ENCODE results near the gene R3HDM4.

The R3HDM4 gene

GRCh38 chr19:929891-930258, 16.9 kb upstream of the R3HDM4 start:
- DNase-seq = no peak

GRCh38 chr19:929203-929890, 16.3 kb upstream of the R3HDM4 start:
- DNase-seq = no peak

DNA sequence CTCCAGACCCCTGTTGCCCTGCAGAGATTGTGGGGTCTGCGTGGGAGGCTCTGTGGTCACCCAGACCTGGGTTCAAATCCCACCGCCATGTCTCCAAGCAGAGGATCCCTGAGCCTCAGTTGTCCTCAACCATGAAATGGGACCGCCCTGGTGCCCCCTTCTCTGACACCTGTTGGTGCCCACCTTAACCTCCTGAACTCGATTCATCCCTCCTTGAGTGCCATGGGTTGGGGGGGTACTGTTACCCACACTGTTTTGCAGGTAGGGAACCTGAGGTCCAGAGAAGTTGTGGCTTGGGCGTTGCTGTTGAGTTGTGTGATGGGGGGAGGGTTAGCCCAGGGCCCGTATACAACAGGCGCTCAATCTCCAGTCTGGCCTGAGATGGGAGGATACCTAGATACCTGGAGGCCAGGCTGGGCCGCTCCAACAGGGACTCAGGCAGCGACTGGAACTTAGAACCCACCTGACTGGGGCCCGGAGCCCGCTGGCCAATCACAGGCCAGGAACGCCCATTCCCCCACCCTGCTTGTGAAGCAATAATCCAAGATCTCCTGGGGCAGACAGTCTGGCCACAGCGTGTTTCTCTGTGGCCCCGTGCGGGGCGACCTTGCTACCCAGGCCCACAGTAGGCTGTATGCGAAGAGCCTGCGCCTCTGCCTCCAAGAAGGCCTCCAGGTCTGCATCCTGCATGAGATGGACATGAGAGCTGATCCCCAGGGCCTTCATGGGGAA, 15.6 kb upstream of the R3HDM4 start:
- DNase-seq = no peak

GRCh38 chr19:927780-928401, 14.9 kb upstream of the R3HDM4 start:
- DNase-seq = no peak

- no peak for DNase-seq
These were observed 14.3 kb upstream of the R3HDM4 start for GRCh38 chr19:927351-927779.

- DNase-seq = no peak
These were observed 13.8 kb upstream of the R3HDM4 start for GRCh38 chr19:926589-927350.

GRCh38 chr19:926323-926588, 13.2 kb upstream of the R3HDM4 start:
- DNase-seq = no peak

DNA sequence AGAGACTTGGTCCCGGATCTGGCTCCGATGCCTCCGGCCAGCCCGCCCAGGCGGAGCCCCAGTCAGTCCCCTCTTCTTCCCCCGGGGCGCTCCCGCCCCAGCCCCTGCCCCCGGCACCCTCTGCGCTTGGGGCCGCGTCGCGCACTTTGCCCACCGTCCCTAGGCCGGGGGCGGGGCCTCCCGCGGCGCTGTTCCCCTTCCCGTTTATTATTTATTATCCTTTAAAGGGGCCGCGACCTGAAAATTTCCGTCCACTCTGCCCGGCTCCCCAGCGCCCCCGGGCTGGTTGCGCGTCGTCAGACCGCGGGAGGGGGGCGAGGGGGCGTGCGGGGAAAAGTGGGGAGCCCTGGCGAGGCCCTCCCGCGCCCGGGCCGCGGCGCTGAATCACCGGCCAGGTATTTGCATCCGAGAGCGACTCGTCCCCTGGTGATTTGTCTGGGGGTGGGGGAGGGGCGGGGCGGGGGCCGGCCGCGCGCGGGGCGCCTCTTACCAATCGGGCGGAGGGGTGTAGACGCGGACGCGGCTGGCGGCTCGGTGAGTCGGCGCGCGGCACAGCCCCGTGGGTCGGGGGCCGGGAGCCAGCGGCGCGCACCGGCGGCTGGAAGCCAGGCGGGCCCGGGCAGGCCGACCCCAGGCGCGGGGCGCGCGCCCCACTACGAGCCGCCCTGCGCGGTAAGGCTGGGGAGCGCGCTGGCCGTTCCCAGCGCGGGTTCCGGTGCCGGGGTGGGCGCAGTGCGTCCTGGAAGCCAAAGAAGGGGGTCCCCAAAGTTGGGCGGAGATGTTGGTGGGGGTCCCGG, 12.7 kb upstream of the R3HDM4 start, which contains the start of gene ARID3A:
TSS of gene ARID3A (plus strand) at position 510 of the 797 bp plus-strand sequence. CDS start 3,494 bp downstream, outside the sequence.
- DNase-seq = peak; percentile 64

DNA sequence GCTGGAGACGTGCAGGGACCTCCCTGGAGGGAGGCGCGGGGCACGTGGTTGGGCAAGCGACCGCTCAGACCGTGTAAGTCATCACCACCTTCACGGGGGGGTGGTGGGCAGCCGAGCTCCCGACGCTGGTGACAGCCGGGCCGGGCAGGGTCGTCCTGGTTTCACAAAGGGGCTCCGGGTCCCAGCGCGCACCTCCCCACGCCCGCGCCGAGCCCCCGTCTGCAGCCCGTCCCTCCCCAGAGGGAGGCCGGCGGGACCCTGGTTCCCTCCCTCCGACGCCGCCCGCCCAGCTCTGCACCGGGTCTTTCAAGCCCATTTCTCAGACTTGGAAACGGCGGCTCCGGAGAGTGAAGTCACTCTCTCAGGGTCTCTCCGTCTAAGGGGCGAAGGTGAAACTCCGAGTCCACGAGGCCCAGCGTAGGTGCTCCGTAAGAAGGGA, 12.1 kb upstream of the R3HDM4 start:
- no peak for DNase-seq

DNA sequence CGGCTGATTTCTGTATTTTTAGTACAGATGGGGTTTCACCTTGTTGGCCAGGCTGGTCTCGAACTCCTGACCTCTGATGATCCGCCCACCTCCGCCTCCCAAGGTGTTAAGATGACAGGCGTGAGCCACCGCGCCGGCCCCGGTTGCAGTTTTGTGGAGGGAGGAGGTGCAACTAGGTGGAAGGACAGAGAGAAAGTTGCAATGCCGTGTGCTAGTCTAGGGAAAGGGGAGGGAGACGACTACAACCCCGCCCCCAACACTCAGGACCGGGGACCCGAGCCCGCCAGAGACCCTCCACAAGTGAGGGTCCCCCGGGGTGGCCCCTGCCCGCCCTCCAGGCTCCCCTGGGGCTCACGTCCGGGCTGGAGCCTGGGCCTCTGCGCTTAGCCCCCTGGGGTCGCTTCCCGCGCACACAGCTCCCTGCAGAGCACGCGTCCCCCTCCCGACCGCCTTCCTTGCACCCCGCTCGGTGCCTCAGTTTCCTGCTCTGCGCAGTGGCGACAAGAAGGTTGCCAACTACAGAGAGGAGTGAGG, 11.6 kb upstream of the R3HDM4 start:
- no peak for DNase-seq

- no peak for DNase-seq
These were observed 7.2 kb upstream of the R3HDM4 start for GRCh38 chr19:920051-920864.

DNA sequence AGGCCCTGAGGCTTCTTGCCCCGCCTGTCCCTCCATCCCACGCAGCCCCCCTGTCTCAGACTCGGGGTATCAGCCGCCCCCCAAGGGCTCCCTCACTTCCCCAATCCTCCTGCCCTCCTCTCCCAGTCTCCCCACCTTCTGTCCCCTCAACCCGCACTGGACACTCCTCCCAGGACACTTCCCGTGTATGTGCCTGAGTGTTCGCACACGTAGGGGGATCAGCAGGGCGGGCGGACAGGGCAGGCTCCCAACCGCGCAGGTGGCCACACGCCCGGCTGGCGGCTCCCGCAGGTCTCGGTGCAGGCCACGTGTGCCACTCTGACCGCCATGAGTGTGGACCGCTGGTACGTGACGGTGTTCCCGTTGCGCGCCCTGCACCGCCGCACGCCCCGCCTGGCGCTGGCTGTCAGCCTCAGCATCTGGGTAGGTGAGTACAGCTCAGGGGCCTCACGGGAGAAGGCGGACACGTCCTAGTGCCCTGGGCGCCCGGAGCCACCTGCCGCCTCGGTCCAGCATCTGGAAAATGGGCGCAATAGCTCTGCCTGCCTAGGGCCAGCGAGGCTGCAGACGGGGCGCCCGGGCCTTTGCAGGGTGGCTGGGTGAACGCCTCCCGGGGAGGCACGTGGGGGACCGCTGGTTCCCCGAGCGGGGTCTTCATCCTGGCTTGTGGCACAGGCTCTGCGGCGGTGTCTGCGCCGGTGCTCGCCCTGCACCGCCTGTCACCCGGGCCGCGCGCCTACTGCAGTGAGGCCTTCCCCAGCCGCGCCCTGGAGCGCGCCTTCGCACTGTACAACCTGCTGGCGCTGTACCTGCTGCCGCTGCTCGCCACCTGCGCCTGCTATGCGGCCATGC, 6.4 kb upstream of the R3HDM4 start:
- no peak for DNase-seq

DNA sequence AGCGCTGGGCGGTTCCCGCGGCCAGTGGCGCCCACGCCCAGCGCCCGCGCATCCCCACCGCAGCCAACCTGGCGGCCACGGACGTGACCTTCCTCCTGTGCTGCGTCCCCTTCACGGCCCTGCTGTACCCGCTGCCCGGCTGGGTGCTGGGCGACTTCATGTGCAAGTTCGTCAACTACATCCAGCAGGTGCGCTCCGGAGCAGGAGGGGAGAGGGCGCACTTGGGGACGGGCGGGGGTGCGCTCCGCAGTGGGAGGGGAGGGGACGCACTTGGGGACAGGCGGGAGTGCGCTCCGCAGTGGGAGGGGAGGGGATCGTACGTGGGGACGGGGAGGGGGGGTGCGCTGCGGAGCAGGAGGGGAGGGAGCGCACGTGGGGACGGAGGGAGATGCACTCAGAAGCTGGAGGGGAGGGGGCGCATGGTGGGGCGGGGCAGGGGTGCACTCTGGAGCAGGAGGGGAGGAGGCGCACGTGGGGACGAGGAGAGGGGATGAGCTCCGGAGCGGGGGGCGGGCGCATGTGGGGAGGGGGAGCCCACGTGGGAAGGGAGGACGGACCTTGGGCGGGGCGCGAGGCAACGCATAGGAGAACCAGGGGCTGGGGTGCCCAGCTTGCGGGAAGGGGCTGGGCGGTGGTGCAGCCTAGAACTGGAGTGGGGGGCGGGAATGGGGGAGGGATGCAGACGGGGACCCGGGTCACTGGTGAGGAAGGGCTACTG, 5.6 kb upstream of the R3HDM4 start:
- DNase-seq = no peak

DNA sequence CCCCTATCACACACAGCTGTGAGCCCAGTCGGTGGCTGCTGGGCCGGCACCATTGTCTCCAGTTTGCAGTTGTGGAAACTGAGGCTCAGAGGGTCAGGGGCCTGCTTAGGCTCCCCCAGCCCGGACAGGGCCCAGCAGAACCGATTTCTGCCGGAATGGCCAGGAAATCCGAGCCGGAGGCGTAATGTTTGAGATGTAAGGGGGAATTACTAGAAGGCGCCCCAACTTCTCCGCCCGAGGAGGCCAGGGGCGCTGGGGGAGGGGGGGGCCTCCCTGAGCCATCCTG, 5.1 kb upstream of the R3HDM4 start:
- DNase-seq = no peak

- no peak for DNase-seq
These were observed 4.5 kb upstream of the R3HDM4 start, which contains the start of gene KISS1R for GRCh38 chr19:917323-918151. Gene KISS1R, plus strand, starts transcription at chr19:917333. Its CDS starts 170 bp downstream, at chr19:917503.

DNA sequence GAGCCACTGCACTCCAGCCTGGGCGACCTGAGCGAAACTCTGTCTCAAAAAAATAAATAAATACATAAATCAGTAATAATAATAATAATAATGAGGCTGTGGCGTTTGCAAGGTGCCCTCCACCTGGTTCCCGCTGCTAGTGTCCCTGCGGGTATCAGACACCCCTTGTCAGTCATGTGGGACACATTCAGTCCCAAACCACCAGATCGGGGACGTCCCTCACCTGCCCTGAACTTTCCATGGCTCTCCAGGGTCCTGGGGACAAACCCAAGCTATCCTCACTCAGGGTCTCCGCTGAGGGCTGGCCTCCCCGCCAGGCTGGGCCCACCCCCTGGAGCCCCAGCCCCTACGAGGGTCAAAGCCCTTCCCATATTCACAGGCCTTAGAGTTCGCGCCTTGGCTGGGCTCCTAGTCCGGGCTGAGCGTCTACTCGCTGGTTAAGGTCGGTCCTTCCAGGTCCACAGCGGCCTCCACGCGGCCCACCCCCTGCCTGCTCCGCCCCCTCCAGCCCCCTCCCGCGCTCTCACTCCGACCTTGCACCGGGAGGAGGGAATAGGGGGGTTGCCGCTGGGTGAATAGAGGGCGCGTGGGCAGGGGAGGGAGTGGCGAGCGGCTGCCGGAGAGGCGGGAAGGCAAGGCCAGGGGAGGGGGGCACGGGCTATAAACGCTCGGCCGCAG, 3.8 kb upstream of the R3HDM4 start:
- no peak for DNase-seq

DNA sequence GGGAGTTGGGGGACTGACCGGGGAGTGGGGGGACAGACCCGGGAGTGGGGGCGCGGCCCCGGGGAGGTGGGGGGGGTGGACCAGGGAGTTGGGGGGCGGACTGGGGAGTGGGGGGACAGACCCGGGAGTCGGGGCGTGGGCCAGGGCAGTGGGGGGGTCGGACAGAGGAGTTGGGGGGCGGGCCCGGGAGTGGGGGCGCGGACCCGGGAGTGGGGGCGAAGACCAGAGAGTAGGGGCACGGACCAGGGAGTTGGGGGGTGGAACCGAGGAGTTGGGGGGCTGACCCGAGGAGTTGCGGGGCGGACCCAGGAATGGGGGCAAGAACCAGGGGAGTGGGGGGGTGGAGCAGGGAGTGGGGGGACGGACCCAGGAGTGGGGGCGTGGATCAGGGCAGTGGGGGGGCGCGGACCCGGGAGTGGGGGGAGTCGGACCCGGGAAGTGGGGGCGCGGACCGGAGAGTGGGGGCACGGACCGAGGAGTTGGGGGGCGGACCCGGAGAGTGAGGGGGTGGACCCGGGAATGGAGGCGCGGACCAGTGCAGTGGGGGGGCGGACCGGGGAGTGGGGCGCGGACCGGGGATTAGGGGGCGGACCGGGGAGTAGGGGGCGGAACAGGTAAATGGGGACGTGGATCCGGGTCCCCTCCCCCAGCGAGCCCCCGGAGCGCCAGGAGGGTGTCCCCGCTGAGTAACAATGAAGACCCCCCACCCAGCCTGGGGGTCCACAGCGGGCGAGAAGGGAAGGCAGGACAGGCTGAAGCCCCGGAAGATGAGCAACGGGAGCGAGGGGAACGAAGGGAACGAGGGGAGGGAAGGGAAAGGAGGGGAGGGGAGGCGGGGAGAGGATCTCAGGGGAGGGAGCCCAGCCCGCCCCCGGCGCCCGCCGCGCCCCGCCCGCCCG, 589 bp downstream of the R3HDM4 start:
- DNase-seq = no peak

Measured in NCI-H2029 treated with DMSO at 0.1 percent for 48 hours (cell line).